ENCODE data around the gene NTM. TPM values are rescaled to one million over a fixed set of nuclear protein-coding genes. Genes with fewer than 3 reads are reported as not detected.

The NTM gene
- total and polyA plus RNA-seq, 2 donors (not counting 1 experiment from before 2014, with no cell fraction given), result 12.3 to 28.6 TPM

- no peak overlapping the region for H3K27ac ChIP-seq (ENCODE audit: insufficient read depth, low read length)
- TF ChIP-seq CTCF (conservative IDR thresholded peaks at IDR 0.05 in 1 of 2, IDR thresholded peaks at IDR 0.05 in 1 of 2; ENCODE audit: low read depth in 1 of 2, low read length in 2 of 2), result no peak
- no peak for TF ChIP-seq EZH2 (IDR thresholded peaks at IDR 0.05; ENCODE audit: low read length, missing control alignments)
- DNase-seq (ENCODE audit: low read depth in 2 of 2), result no peak
- no peaks in the 10 kb centered on the region for H3K79me2 ChIP-seq (ENCODE audit: control insufficient read depth, insufficient read depth, low read length)
- no peak overlapping the region for H3K4me3 ChIP-seq (replicated peaks in 1 of 4; ENCODE audit: control extremely low read depth in 1 of 4, insufficient read depth in 1 of 4, low read depth in 3 of 4, low read length in 4 of 4)
- no peak overlapping the region for H3K4me2 ChIP-seq (ENCODE audit: extremely low read depth, insufficient read depth, low read length)
- H3K4me1 ChIP-seq (ENCODE audit: control insufficient read depth, extremely low read depth, insufficient read depth, low read length), result peaks cover 3% of the 10 kb centered on the region
- no peaks in the 10 kb centered on the region for H3K36me3 ChIP-seq (ENCODE audit: control insufficient read depth, insufficient read depth, low read length)
- no peaks in the 10 kb centered on the region for H3K27me3 ChIP-seq (ENCODE audit: control insufficient read depth, insufficient read depth, low read length)
- no peaks in the 10 kb centered on the region for H3K9me3 ChIP-seq (ENCODE audit: control insufficient read depth, insufficient read depth, low read depth, low read length)
- no peak overlapping the region for H2AFZ ChIP-seq (ENCODE audit: low read length)
- H3K9ac ChIP-seq (ENCODE audit: insufficient read depth, low read length), result no peak overlapping the region
- H4K20me1 ChIP-seq (ENCODE audit: control insufficient read depth, extremely low read depth, insufficient read depth, low read length), result no peaks in the 10 kb centered on the region
Observed at GRCh38 chr11:131692961-131693360, 322.5 kb downstream of the NTM start.

- H3K27me3 ChIP-seq (ENCODE audit: control insufficient read depth, insufficient read depth, low read length), result no peaks in the 10 kb centered on the region
- TF ChIP-seq EZH2 (IDR thresholded peaks at IDR 0.05; ENCODE audit: low read length, missing control alignments), result no peak
Observed at GRCh38 chr11:131693756-131694155, 323.3 kb downstream of the NTM start.

GRCh38 chr11:131694526-131695424 lies 324.4 kb downstream of the NTM start:
- DNase-seq (ENCODE audit: low read depth in 2 of 2), result peak; percentile 64 to 74
- Histone ChIP-seq H3K36me3 (ENCODE audit: control insufficient read depth, insufficient read depth, low read length) (no peaks in the 10 kb centered on the region), H3K4me3 (replicated peaks in 1 of 4; ENCODE audit: control extremely low read depth in 1 of 4, insufficient read depth in 1 of 4, low read depth in 3 of 4, low read length in 4 of 4) (peak overlapping the region in 1 of 4 experiments; percentile 39), H3K79me2 (ENCODE audit: control insufficient read depth, insufficient read depth, low read length) (no peaks in the 10 kb centered on the region), H3K27ac (ENCODE audit: insufficient read depth, low read length) (no peak overlapping the region), H3K27me3 (ENCODE audit: control insufficient read depth, insufficient read depth, low read length) (no peaks in the 10 kb centered on the region), H4K20me1 (ENCODE audit: control insufficient read depth, extremely low read depth, insufficient read depth, low read length) (no peaks in the 10 kb centered on the region), H2AFZ (ENCODE audit: low read length) (peak overlapping the region; percentile 84), H3K9me3 (ENCODE audit: control insufficient read depth, insufficient read depth, low read depth, low read length) (no peaks in the 10 kb centered on the region), H3K4me1 (ENCODE audit: control insufficient read depth, extremely low read depth, insufficient read depth, low read length) (peaks cover 3% of the 10 kb centered on the region), H3K4me2 (ENCODE audit: extremely low read depth, insufficient read depth, low read length) (peak overlapping the region; percentile 85), H3K9ac (ENCODE audit: insufficient read depth, low read length) (no peak overlapping the region)
- TF ChIP-seq CTCF (conservative IDR thresholded peaks at IDR 0.05 in 1 of 2, IDR thresholded peaks at IDR 0.05 in 1 of 2; ENCODE audit: low read depth in 1 of 2, low read length in 2 of 2) (peak; percentile 79 to 88), EZH2 (IDR thresholded peaks at IDR 0.05; ENCODE audit: low read length, missing control alignments) (no peak)

More at GRCh38 chr11:131693756-131694155, 323.3 kb downstream of the NTM start:
- DNase-seq (ENCODE audit: low read depth in 2 of 2), result no peak
- no peak overlapping the region for H3K4me2 ChIP-seq (ENCODE audit: extremely low read depth, insufficient read depth, low read length)
- H3K9me3 ChIP-seq (ENCODE audit: control insufficient read depth, insufficient read depth, low read depth, low read length), result no peaks in the 10 kb centered on the region
- no peak overlapping the region for H2AFZ ChIP-seq (ENCODE audit: low read length)
- no peak overlapping the region for H3K4me3 ChIP-seq (replicated peaks in 1 of 4; ENCODE audit: control extremely low read depth in 1 of 4, insufficient read depth in 1 of 4, low read depth in 3 of 4, low read length in 4 of 4)
- no peaks in the 10 kb centered on the region for H4K20me1 ChIP-seq (ENCODE audit: control insufficient read depth, extremely low read depth, insufficient read depth, low read length)
- H3K79me2 ChIP-seq (ENCODE audit: control insufficient read depth, insufficient read depth, low read length), result no peaks in the 10 kb centered on the region
- no peaks in the 10 kb centered on the region for H3K36me3 ChIP-seq (ENCODE audit: control insufficient read depth, insufficient read depth, low read length)
- H3K27ac ChIP-seq (ENCODE audit: insufficient read depth, low read length), result no peak overlapping the region
- H3K9ac ChIP-seq (ENCODE audit: insufficient read depth, low read length), result no peak overlapping the region
- H3K4me1 ChIP-seq (ENCODE audit: control insufficient read depth, extremely low read depth, insufficient read depth, low read length), result peaks cover 3% of the 10 kb centered on the region
